SK-N-SH (cell line): ENCODE measurements around the gene GLDC. TPM values are rescaled to one million over a fixed set of nuclear protein-coding genes. Genes with fewer than 3 reads are reported as not detected.

Experiments used
- CTCF ChIA-PET: fragments of 300-600, 350-600 bp; formaldehyde crosslinking; extraction: SDS; loops from one replicate; lab custom pipeline; 2021; lab: Yijun Ruan, JAX
- POLR2A ChIA-PET: fragments of 350-600 bp; sonication (Branson Sonifier 250); formaldehyde crosslinking; extraction: SDS; loops from one replicate; lab custom pipeline; 2020; ENCODE audit warnings: antibody characterized with exemption, inconsistent platforms; lab: Yijun Ruan, JAX
- DNase-seq: peaks from one replicate; pipeline ENCODE4 v3.0.0; 2012
- H2AFZ ChIP-seq: fragments of 200-600 bp; sonication (generic); 2 replicates; pipeline ENCODE4 v1.8.1; 2016; ENCODE audit warnings: antibody characterized with exemption, mild to moderate bottlenecking, low read depth
- H3F3A ChIP-seq: fragments of 200-600 bp; sonication (generic); replicated peaks from 2 replicates; pipeline ENCODE3; 2016; ENCODE audit warnings: antibody characterized with exemption, mild to moderate bottlenecking; ENCODE audit not compliant: insufficient read depth
- H3K27ac ChIP-seq, 2 experiments: fragments of 200-500 bp in 1 of 2; fragments of 200-600 bp in 1 of 2; sonication (Bioruptor generic) in 1 of 2; sonication (generic), shearing (Covaris generic) in 1 of 2; 2 replicates each; pipeline versions ENCODE4 v1.5.1 to v1.6.1; 2014 to 2016; ENCODE audit warnings: low read depth in 2 of 2, inconsistent platforms in 1 of 2, low read length in 1 of 2, mild to moderate bottlenecking in 1 of 2, mixed read lengths in 1 of 2
- H3K27me3 ChIP-seq: fragments of 200-600 bp; sonication (generic), shearing (Covaris generic); 2 replicates; pipeline ENCODE4 v1.6.1; 2016; ENCODE audit warnings: mixed run types; ENCODE audit not compliant: insufficient read depth
- H3K36me3 ChIP-seq, 2 experiments: fragments of 200-500 bp in 1 of 2; fragments of 200-600 bp in 1 of 2; sonication (Bioruptor generic) in 1 of 2; sonication (generic) in 1 of 2; replicated peaks in 1 of 2; 2 replicates each; pipeline versions ENCODE3 to v1.5.1; 2014 to 2016; ENCODE audit warnings: low read length in 1 of 2, mild to moderate bottlenecking in 1 of 2; ENCODE audit not compliant: insufficient read depth in 2 of 2, control insufficient read depth in 1 of 2
- H3K4me1 ChIP-seq, 2 experiments: fragments of 200-500 bp in 1 of 2; fragments of 200-600 bp in 1 of 2; sonication (Bioruptor generic) in 1 of 2; sonication (generic), shearing (Covaris generic) in 1 of 2; 2 replicates each; pipeline versions ENCODE4 v1.5.1 to v1.6.1; 2014 to 2016; ENCODE audit warnings: low read depth in 1 of 2, low read length in 1 of 2, mixed run types in 1 of 2; ENCODE audit not compliant: insufficient read depth in 2 of 2, control insufficient read depth in 1 of 2
- H3K4me2 ChIP-seq: fragments of 200-600 bp; sonication (generic), shearing (Covaris generic); 2 replicates; pipeline ENCODE4 v1.6.1; 2017; ENCODE audit warnings: mixed run types
- H3K4me3 ChIP-seq, 2 experiments: fragments of 200-500 bp in 1 of 2; fragments of 200-600 bp in 1 of 2; sonication (Bioruptor generic) in 1 of 2; sonication (generic), shearing (Covaris generic) in 1 of 2; 2 replicates each; pipeline versions ENCODE4 v1.5.1 to v1.8.1; 2014 to 2016; ENCODE audit warnings: low read depth in 2 of 2, inconsistent platforms in 1 of 2, low read length in 1 of 2, mild to moderate bottlenecking in 1 of 2, mixed read lengths in 1 of 2, moderate library complexity in 1 of 2
- H3K79me2 ChIP-seq: fragments of 200-600 bp; sonication (generic); 2 replicates; pipeline ENCODE4 v1.8.1; 2017; ENCODE audit warnings: mild to moderate bottlenecking; ENCODE audit not compliant: insufficient read depth
- H3K9ac ChIP-seq: fragments of 200-600 bp; sonication (generic); 2 replicates; pipeline ENCODE4 v1.6.1; 2017; ENCODE audit warnings: mixed run types
- H3K9me2 ChIP-seq: fragments of 200-600 bp; sonication (generic); 2 replicates; pipeline ENCODE4 v1.6.1; 2017; ENCODE audit warnings: mixed run types
- H3K9me3 ChIP-seq: fragments of 200-600 bp; sonication (generic); 2 replicates; pipeline ENCODE4 v1.6.1; 2017; ENCODE audit warnings: mixed run types, mild to moderate bottlenecking, moderate library complexity
- H4K20me1 ChIP-seq: fragments of 200-600 bp; sonication (generic); 2 replicates; pipeline ENCODE4 v1.6.1; 2017; ENCODE audit warnings: mild to moderate bottlenecking, mixed run types; ENCODE audit not compliant: insufficient read depth
- CHD2 ChIP-seq: fragments of 150-350 bp; IDR thresholded peaks from 2 replicates; pipeline ENCODE4 v1.6.1; 2018; ENCODE audit warnings: low read length; ENCODE audit not compliant: partially characterized antibody
- CTCF ChIP-seq: fragments of 200-600 bp; sonication (generic); IDR thresholded peaks from 2 replicates; pipeline ENCODE4 v1.6.1; 2017; ENCODE audit warnings: antibody characterized with exemption, mild to moderate bottlenecking, moderate library complexity
- EZH2phosphoT487 ChIP-seq: fragments of 200-600 bp; sonication (generic); IDR thresholded peaks from 2 replicates; pipeline ENCODE4 v1.6.1; 2017; ENCODE audit warnings: low read depth, mixed run types, mild to moderate bottlenecking, antibody characterized with exemption, moderate library complexity, borderline replicate concordance
- FOXM1 ChIP-seq: IDR thresholded peaks from 2 replicates; pipeline ENCODE4 v1.4.0; 2012; ENCODE audit warnings: low read depth, mild to moderate bottlenecking
- MAX ChIP-seq: IDR thresholded peaks from 2 replicates; pipeline ENCODE4 v1.4.0; 2012; ENCODE audit warnings: low read depth
- MEF2A ChIP-seq: IDR thresholded peaks from 2 replicates; pipeline ENCODE4 v1.4.0; 2012; ENCODE audit warnings: low read depth, borderline replicate concordance
- POLR2AphosphoS5 ChIP-seq: IDR thresholded peaks from 2 replicates; pipeline ENCODE4 v1.6.1; 2012; ENCODE audit warnings: low read depth, low read length
- RCOR1 ChIP-seq: fragments of 150-350 bp; IDR thresholded peaks from 2 replicates; pipeline ENCODE4 v1.6.1; 2017; ENCODE audit warnings: antibody characterized with exemption, low read length
- REST ChIP-seq: IDR thresholded peaks from 2 replicates; pipeline ENCODE4 v1.6.1; 2012; ENCODE audit warnings: mild to moderate bottlenecking, low read depth, low read length, moderate library complexity
- RFX5 ChIP-seq: IDR thresholded peaks from 2 replicates; pipeline ENCODE4 v1.6.1; 2012; ENCODE audit warnings: mild to moderate bottlenecking, improper control_type of control experiment, low read length
- SMC3 ChIP-seq: IDR thresholded peaks from 2 replicates; pipeline ENCODE4 v1.6.1; 2012; ENCODE audit warnings: low read depth, low read length, improper control_type of control experiment
- TAF1 ChIP-seq: IDR thresholded peaks from 2 replicates; pipeline ENCODE4 v1.6.1; 2012; ENCODE audit warnings: low read depth, mild to moderate bottlenecking, low read length, moderate library complexity, borderline replicate concordance
- TEAD4 ChIP-seq: IDR thresholded peaks from 2 replicates; pipeline ENCODE4 v1.4.0; 2012; ENCODE audit warnings: mild to moderate bottlenecking, borderline replicate concordance; ENCODE audit not compliant: insufficient read depth
- USF1 ChIP-seq: IDR thresholded peaks from 2 replicates; pipeline ENCODE4 v1.4.0; 2012; ENCODE audit warnings: low read depth, borderline replicate concordance
- WGBS: methylation state at CpG from one replicate; pipeline ENCODE4 v1.1.6; 2017; ENCODE audit warnings: low lambda C conversion rate; 5-methylcytosine and 5-hydroxymethylcytosine counted together
- polyA plus RNA-seq, 3 experiments: library from polyadenylated mRNA; depleted of rRNA; stranded (reverse); fragments of >200 nt; gene quantifications; 2 replicates each; pipeline ENCODE4 v1.2.3, GENCODE V29; 2012

The GLDC gene
- 4.1 TPM in 2 replicates for polyA plus RNA-seq (2012; rRNA removed)
- polyA plus RNA-seq (2012; cell fraction: cytosol; rRNA removed): 2.9 and 3.8 TPM in 2 replicates
- polyA plus RNA-seq (2012; cell fraction: nucleus; rRNA removed): 3.4 and 4.8 TPM in 2 replicates

GRCh38 chr9:6645355-6646292 is at the start of gene GLDC:
GLDC (minus strand) TSS chr9:6645729; CDS start chr9:6645499, 230 bp downstream.
- H4K20me1 ChIP-seq: no peaks in the 10 kb centered on the region
- H3K4me3 ChIP-seq: peak within 1 kb of the TSS; percentile 60 to 65
- peaks cover 19% of the 10 kb centered on the region; the same call in 1 of the 2 replicates for H3K27me3 ChIP-seq
- no peaks in the 10 kb centered on the region for H3K9me2 ChIP-seq
- H3K9me3 ChIP-seq: no peaks in the 10 kb centered on the region
- TF ChIP-seq CHD2 (no peak), CTCF (no peak), MAX (peak; percentile 53; the same call in 1 of the 2 replicates), EZH2phosphoT487 (no peak), MEF2A (no peak), SMC3 (no peak), RCOR1 (peak; percentile 29; the same call in 1 of the 2 replicates), FOXM1 (no peak), USF1 (no peak), TEAD4 (no peak), POLR2AphosphoS5 (peak; percentile 41; the same call in 1 of the 2 replicates), RFX5 (no peak), TAF1 (peak; percentile 65), REST (peak; percentile 59; the same call in 1 of the 2 replicates)
- under 1% methylated on average over 18 of the region's 68 CpGs for WGBS
- peak within 1 kb of the TSS; percentile 86 for H2AFZ ChIP-seq
- ChIA-PET POLR2A (no interaction called here), CTCF (interaction anchor here (0.7 to 1.9 kb wide), 5 partner anchors 10 to 61 kb away, joined by 3 to 7 read pairs (median 3); no protein-coding TSS in a partner anchor)
- DNase-seq: peak; percentile 98
- no peaks in the 10 kb centered on the region for H3K79me2 ChIP-seq
- H3F3A ChIP-seq: no peaks in the 10 kb centered on the region
- H3K9ac ChIP-seq: peak within 1 kb of the TSS; percentile 39; the same call in 1 of the 2 replicates
- no peaks in the 10 kb centered on the region for H3K36me3 ChIP-seq
- peak within 1 kb of the TSS; percentile 82 for H3K4me2 ChIP-seq
- H3K4me1 ChIP-seq: peaks cover 0 to 4% of the 10 kb centered on the region in 2 experiments; a peak in 1 of 4 replicates
- H3K27ac ChIP-seq: peak within 1 kb of the TSS in 1 of 2 experiments; percentile 23; a peak in 1 of 4 replicates
